Activated CD4-positive, alpha-beta T cell treated with anti-CD3 and anti-CD28 coated beads, Interleukin-2, amount 10 ng/mL, durations not matched to agents 7 days and 5 days (primary cell): ENCODE data around the gene CRB1. TPM values are rescaled to one million over a fixed set of nuclear protein-coding genes. Genes with fewer than 3 reads are reported as not detected.

Experiments used
- CTCF ChIA-PET: fragments of 350-600 bp; sonication (Branson Sonifier 250); formaldehyde crosslinking; loops from one replicate; lab custom pipeline; 2021; ENCODE audit warnings: antibody characterized with exemption; lab: Charles Lee
- POLR2A ChIA-PET: fragments of 350-600 bp; sonication (Branson Sonifier 250); formaldehyde crosslinking; loops from one replicate; lab custom pipeline; 2021; ENCODE audit warnings: antibody characterized with exemption; lab: Charles Lee
- DNase-seq: peaks from one replicate; pipeline ENCODE4 v3.0.0-alpha.2; 2020
- H3K27ac Mint-ChIP-seq: one replicate; pipeline ENCODE4 v1.8.0; 2021; ENCODE audit warnings: mild to moderate bottlenecking, moderate library complexity, mixed read lengths
- H3K27me3 Mint-ChIP-seq: one replicate; pipeline ENCODE4 v1.8.0; 2021; ENCODE audit warnings: mixed read lengths
- H3K36me3 Mint-ChIP-seq: one replicate; pipeline ENCODE4 v1.8.0; 2021; ENCODE audit warnings: low read depth, mixed read lengths
- H3K4me1 Mint-ChIP-seq: one replicate; pipeline ENCODE4 v1.8.0; 2021; ENCODE audit warnings: mixed read lengths
- H3K4me3 Mint-ChIP-seq: one replicate; pipeline ENCODE4 v1.8.0; 2021; ENCODE audit warnings: mild to moderate bottlenecking, moderate library complexity, mixed read lengths
- H3K9me3 Mint-ChIP-seq: one replicate; pipeline ENCODE4 v1.8.0; 2021; ENCODE audit warnings: mixed read lengths
- total RNA-seq, 2 experiments: library from RNA; stranded (reverse); gene quantifications; one replicate each; pipeline ENCODE4 v1.2.3, GENCODE V29; 2021

Gene CRB1
- total RNA-seq, 2 experiments from 2014 or later = 0.06 TPM; not detected in 1

DNA sequence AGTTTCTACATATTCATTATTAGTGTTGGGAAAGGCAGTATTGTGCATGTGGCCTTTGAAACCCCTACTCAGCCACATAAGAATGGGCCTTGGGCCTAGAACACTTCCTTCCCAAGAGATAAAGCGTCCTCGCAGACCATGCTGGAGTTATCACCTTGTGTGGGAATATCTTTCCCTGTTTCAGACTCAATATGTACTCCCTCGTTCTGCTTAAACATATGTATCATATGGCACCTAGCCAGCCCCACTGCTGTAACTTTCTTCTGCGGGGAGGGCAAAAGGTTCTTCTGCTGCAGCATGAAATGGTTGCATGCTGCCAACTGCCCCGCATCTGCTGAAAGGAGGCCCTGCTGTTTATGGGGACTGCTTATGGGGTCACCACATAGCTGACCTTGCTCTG lies 92.0 kb downstream of the CRB1 start:
- Mint-ChIP-seq H3K27ac (no peak overlapping the region), H3K4me1 (no peaks in the 10 kb centered on the region), H3K27me3 (no peaks in the 10 kb centered on the region), H3K9me3 (no peaks in the 10 kb centered on the region), H3K36me3 (no peaks in the 10 kb centered on the region), H3K4me3 (no peak overlapping the region)
- no peak for DNase-seq
- ChIA-PET CTCF (no interaction called here), POLR2A (no interaction called here)

DNA sequence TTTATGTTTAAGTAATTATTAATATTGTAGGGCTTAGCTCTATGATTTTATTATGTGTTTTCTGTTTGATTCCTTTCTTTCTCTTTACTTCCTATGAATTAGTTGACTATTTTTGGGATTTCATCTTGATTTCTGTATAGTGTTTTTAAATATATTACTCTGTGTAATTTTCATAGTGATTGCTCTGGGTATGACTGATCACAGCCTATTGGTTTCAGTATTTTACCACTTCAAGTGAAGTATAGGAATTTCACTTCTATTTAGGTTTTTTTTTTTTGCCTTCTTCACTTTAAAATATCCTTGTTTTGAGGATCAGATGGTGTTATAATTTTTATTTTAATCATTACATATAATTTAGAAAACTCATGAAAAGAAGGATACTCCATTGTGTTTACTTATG lies 94.8 kb downstream of the CRB1 start:
- no peak for DNase-seq
- no peak overlapping the region for H3K4me3 Mint-ChIP-seq
- H3K36me3 Mint-ChIP-seq = no peaks in the 10 kb centered on the region
- H3K9me3 Mint-ChIP-seq = no peaks in the 10 kb centered on the region
- POLR2A ChIA-PET = no interaction called here
- H3K27me3 Mint-ChIP-seq = no peaks in the 10 kb centered on the region
- no peak overlapping the region for H3K27ac Mint-ChIP-seq
- CTCF ChIA-PET = no interaction called here
- no peaks in the 10 kb centered on the region for H3K4me1 Mint-ChIP-seq

DNA sequence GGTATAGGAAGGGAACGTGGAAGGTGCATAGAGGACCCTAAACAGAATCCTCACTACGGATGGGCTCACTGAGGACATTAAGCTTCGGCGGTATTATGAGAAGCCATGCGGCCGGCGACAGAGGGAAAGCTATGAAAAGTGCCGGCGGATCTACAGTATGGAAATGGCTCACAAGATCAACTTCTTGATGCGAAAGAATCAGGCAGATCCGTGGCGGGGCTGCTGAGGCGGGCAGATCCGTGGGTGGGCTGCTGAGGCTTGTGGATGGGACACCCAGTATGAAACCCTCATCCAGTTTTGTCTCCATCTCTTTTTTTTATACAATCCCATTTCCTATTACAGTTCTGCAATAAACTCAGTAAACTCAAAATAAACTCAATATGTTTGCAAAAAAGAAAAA lies 95.8 kb downstream of the CRB1 start:
- Mint-ChIP-seq H3K9me3 (no peaks in the 10 kb centered on the region), H3K4me3 (no peak overlapping the region), H3K4me1 (no peaks in the 10 kb centered on the region), H3K27me3 (no peaks in the 10 kb centered on the region), H3K36me3 (no peaks in the 10 kb centered on the region), H3K27ac (no peak overlapping the region)
- POLR2A ChIA-PET = no interaction called here
- CTCF ChIA-PET = no interaction called here
- DNase-seq = no peak

DNA sequence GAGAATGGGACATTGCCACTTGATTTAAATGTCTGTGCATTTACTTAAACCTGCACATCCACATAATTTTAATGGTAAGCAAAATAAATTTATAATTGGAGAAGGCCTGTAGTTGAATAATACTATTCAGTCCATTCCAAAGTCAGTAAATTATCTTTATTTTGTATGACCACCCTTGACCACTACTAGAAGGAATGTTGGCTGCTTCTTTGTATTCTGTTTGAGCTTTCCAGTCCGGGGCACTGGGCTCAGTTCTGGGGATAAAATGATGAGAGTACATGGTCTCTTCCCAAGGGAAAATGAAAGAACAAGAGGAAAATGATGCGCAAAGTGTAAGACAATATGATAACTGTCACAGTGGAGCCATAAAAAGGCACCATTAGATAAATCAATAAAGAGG lies 98.9 kb downstream of the CRB1 start:
- Mint-ChIP-seq H3K27me3 (no peaks in the 10 kb centered on the region), H3K9me3 (no peaks in the 10 kb centered on the region), H3K27ac (no peak overlapping the region), H3K36me3 (no peaks in the 10 kb centered on the region), H3K4me1 (no peaks in the 10 kb centered on the region), H3K4me3 (no peak overlapping the region)
- ChIA-PET CTCF (no interaction called here), POLR2A (no interaction called here)
- DNase-seq = no peak

DNA sequence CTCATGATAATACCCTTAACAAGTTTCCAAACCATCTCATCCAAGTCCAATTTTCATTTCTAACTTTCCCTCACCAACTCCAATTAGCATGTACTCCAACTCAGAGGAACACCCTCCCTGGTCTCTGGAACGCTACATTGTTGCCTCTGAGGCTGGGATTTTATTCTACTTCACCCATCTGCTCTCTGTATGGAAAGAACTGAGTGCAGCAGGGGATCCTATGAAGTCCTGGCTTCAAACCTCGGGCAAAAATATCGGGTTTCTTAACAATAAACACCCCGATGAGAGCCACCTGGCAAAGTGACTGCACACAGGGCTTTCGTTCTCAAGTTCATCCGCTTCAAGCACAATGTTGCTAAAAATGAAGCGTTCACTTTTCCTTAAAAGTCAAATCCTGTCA lies 99.6 kb downstream of the CRB1 start:
- Mint-ChIP-seq H3K27ac (no peak overlapping the region), H3K9me3 (no peaks in the 10 kb centered on the region)
- POLR2A ChIA-PET = no interaction called here

DNA sequence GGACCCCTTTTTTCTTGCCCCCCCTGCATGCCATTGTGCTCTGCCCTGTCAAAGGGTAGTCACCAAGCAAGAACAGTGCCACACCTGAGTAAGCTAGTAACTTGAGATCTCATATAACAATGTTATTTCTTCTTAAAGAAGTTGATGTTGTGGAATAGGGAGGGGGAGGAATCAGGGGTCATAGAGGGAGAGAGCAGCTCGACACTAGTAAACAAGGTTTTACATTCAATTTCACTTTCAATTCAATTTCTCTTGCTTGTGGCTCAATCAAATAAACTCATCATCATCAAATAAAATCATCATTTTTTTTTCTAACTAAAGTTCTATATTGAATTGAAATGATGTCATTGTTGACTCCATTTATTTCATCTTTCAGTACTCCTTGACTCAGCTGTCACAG lies 106.4 kb downstream of the CRB1 start:
- DNase-seq = no peak
- Mint-ChIP-seq H3K36me3 (no peaks in the 10 kb centered on the region), H3K27me3 (no peaks in the 10 kb centered on the region), H3K9me3 (no peaks in the 10 kb centered on the region), H3K4me3 (no peak overlapping the region), H3K4me1 (peaks cover 8% of the 10 kb centered on the region), H3K27ac (peak overlapping the region; percentile 26)
- POLR2A ChIA-PET = no interaction called here
- CTCF ChIA-PET = no interaction called here

More for the DNA sequence above, 99.6 kb downstream of the CRB1 start:
- no peak for DNase-seq
- Mint-ChIP-seq H3K4me3 (no peak overlapping the region), H3K4me1 (no peaks in the 10 kb centered on the region), H3K36me3 (no peaks in the 10 kb centered on the region), H3K27me3 (no peaks in the 10 kb centered on the region)
- CTCF ChIA-PET = no interaction called here

DNA sequence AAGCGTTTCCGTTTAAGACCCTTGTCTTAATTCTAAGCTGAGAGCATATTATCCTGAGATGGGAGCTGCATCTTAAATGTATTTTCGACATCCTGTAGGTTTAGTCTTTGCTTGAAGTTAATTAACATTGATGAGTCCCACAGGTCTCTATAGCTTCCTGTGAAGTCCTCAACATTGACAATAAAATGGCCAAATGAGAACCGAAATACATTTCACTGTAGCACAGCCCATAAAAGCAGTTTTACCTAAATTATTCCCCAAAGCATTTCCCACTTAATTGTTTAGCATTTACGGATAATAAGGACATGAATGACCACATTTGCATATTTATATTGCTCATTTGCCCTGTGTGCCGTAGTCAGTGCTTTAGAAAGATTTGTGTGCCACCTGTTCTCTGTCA lies 116.4 kb downstream of the CRB1 start:
- POLR2A ChIA-PET = no interaction called here
- Mint-ChIP-seq H3K27ac (no peak overlapping the region), H3K4me3 (no peak overlapping the region), H3K27me3 (peaks cover 2% of the 10 kb centered on the region), H3K9me3 (no peaks in the 10 kb centered on the region), H3K36me3 (no peaks in the 10 kb centered on the region), H3K4me1 (no peaks in the 10 kb centered on the region)
- CTCF ChIA-PET = no interaction called here
- no peak for DNase-seq

DNA sequence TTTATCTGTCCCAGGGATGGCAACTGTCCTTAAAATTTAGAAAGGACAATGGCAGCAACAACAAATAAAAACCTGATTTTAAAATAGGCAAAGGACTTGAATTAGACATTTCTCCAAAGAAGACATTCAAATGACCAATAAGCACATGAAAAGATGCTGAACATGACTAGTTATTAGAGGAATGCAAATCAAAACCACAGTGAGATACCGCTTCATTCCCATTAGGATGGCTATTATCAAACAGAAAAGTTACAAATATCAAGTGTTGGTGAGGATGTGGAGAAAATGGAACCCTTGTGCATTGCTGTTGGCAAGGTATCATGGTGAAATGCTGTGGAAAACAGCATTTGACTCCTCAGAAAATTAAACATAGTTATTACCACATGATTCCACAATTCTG lies 120.7 kb downstream of the CRB1 start:
- CTCF ChIA-PET = no interaction called here
- DNase-seq = no peak
- peaks cover 23% of the 10 kb centered on the region for H3K4me1 Mint-ChIP-seq
- H3K4me3 Mint-ChIP-seq = no peak overlapping the region
- POLR2A ChIA-PET = no interaction called here
- H3K27ac Mint-ChIP-seq = no peak overlapping the region
- no peaks in the 10 kb centered on the region for H3K27me3 Mint-ChIP-seq
- H3K9me3 Mint-ChIP-seq = no peaks in the 10 kb centered on the region
- H3K36me3 Mint-ChIP-seq = no peaks in the 10 kb centered on the region

DNA sequence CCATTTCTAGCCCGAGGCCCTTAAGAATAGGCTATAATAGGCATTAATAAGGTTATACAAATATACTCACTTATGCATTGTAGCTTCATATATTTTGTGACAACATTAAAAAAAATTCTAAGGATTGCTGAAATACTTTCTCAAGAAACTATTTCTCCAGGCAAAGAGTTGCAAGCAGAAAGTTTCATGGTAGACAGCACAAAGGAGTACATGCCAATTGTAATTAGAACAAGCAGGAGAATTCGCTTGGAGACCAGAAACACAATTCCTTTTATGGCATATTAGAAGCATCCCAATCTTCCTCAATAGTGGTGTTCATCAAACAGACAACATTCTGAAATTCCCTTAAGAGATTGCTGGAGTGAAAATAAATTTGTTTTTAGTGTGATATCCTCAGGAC lies 122.8 kb downstream of the CRB1 start:
- Mint-ChIP-seq H3K27ac (peak overlapping the region; percentile 82), H3K27me3 (no peaks in the 10 kb centered on the region), H3K4me1 (peaks cover 23% of the 10 kb centered on the region), H3K4me3 (no peak overlapping the region), H3K9me3 (no peaks in the 10 kb centered on the region), H3K36me3 (no peaks in the 10 kb centered on the region)
- CTCF ChIA-PET = interaction anchor here (0.9 to 1.1 kb wide), 2 partner anchors 9 to 34 kb away, joined by 3 read pairs; no protein-coding TSS in a partner anchor
- no peak for DNase-seq
- POLR2A ChIA-PET = no interaction called here

DNA sequence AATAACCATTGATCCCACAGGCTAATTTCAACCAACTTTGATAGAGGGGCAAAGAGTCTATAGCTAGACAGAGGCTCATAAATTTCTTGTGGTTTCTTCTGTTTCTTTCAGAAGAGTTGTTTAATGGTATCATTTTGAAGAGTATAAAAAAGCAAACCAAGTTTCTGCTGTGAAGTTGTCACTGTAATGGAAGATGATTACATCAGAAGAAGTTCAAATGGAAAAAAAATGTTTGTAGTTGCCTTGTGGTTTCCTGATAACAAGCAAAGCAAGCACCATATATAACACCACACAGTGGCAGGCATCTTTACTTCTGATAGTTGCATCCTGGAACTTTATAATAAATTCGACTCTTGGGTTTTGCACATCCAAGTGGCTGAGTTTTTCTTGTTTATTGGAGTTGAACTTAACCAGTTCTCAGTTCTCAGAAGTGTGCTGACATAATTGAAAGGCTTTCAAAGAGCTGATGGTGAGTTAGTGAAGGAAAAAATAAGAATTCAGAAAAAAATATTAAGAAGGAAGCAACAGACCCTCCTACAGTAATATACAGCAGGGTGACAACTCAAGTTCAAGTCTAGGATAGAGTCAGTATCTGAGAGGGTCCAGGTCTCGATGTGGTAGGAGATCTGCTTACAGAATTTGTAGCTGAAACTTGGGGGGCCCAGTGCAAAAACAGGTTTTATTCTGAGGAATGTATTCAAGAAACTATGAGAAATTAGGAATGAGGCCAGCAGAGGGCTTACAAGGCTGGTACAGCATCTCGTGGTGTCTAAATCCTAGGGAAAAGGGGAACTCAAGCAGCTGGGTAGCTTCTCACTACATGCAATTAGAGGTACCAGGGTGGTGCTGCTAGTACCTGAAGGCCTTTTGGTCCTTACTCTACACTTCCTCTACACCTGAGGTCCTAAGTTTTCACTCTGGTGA lies 123.5 kb downstream of the CRB1 start:
- Mint-ChIP-seq H3K36me3 (no peaks in the 10 kb centered on the region), H3K27me3 (no peaks in the 10 kb centered on the region), H3K4me1 (peaks cover 23% of the 10 kb centered on the region), H3K9me3 (no peaks in the 10 kb centered on the region), H3K4me3 (no peak overlapping the region), H3K27ac (peak overlapping the region; percentile 82)
- peak; percentile 38 for DNase-seq
- ChIA-PET POLR2A (no interaction called here), CTCF (interaction anchor here (1.3 kb wide), 1 partner anchor 9 kb away, joined by 4 read pairs; no protein-coding TSS in a partner anchor)

DNA sequence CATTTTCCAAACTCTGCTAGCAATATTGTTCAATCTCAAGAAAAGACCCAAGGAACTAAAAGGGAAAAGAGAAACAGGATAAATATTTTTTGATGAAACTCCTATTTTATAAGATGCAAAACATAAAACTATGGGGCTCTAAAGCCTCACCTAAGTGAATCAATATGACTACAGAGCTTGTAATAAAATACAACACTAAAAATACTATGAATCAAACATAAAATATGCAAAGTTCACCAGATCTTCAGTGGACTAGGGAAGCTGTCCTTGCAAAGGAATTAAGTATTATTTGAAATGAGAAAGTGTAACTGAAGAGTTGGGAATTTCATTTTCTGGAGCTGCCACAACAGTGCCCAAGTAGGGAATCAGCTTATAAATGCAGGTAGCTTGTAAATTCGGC lies 124.5 kb downstream of the CRB1 start:
- no peak overlapping the region for H3K4me3 Mint-ChIP-seq
- peaks cover 23% of the 10 kb centered on the region for H3K4me1 Mint-ChIP-seq
- peaks cover 2% of the 10 kb centered on the region for H3K27me3 Mint-ChIP-seq
- no peaks in the 10 kb centered on the region for H3K9me3 Mint-ChIP-seq
- ChIA-PET POLR2A (no interaction called here), CTCF (interaction anchor here (1.3 kb wide), 1 partner anchor 8 kb away, joined by 4 read pairs; no protein-coding TSS in a partner anchor)
- DNase-seq = no peak
- no peak overlapping the region for H3K27ac Mint-ChIP-seq
- H3K36me3 Mint-ChIP-seq = no peaks in the 10 kb centered on the region

DNA sequence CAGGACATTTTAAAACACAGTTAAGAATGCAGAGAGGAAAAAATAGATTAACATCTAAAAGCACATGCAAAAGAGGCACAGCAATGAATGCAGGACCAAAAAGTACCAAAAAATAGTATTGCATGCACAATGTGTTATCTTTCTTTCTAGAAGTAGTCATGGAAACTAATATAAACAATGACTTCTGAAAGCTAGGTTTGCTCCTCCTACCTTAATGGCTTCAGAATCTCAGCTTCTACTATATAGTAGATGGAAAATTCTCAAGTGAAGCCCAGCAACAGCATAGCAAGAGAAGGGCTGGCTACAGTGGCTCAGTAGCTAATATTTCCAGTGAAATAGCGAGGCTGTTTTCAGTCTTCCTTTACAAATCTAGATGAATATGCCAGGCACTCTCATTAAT lies 125.1 kb downstream of the CRB1 start:
- Mint-ChIP-seq H3K27ac (no peak overlapping the region), H3K4me1 (peaks cover 23% of the 10 kb centered on the region), H3K4me3 (no peak overlapping the region), H3K27me3 (peaks cover 3% of the 10 kb centered on the region), H3K36me3 (no peaks in the 10 kb centered on the region), H3K9me3 (no peaks in the 10 kb centered on the region)
- ChIA-PET CTCF (no interaction called here), POLR2A (no interaction called here)
- no peak for DNase-seq

DNA sequence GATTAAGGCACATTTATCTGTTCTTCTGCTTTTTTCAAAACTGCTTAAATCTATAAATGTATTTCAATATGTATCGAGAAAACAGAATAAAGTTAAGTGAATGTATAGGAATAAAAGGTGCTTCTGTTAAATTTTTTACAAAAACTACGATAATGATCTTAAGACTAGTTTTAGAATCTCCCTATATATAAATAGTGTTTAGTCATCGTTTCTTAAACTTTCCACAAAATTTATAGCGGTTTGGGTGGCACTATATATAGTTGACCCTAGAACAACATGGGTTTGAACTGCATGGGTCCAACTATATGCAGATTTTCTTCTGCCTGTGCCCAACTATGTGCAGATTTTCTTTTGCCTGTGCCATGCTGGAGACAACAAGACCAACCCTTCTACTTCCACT lies 125.7 kb downstream of the CRB1 start:
- Mint-ChIP-seq H3K36me3 (no peaks in the 10 kb centered on the region), H3K9me3 (no peaks in the 10 kb centered on the region), H3K27me3 (peaks cover 3% of the 10 kb centered on the region), H3K4me1 (peaks cover 23% of the 10 kb centered on the region), H3K27ac (no peak overlapping the region), H3K4me3 (no peak overlapping the region)
- no peak for DNase-seq
- ChIA-PET POLR2A (no interaction called here), CTCF (no interaction called here)
